Measurements from ENCODE around the gene CTNNBIP1.
"Not testable (repeated sequence)": the region's sequence is repeated elsewhere in the genome, so short reads cannot be mapped to it uniquely, and the experiment has no call there.

Gene CTNNBIP1

GRCh38 chr1:9910076-9910422 is at the start of gene CTNNBIP1:
Gene CTNNBIP1, minus strand, starts transcription at chr1:9910269. Its CDS starts 38,205 bp downstream, at chr1:9872064.
- DNase-seq (ENCODE audit: low read depth in 4 of 4, low spot score in 1 of 4): no peak

- DNase-seq (ENCODE audit: low read depth in 4 of 4, low spot score in 1 of 4): no peak
These were observed 47.7 kb upstream of the CTNNBIP1 start for GRCh38 chr1:9957726-9958125.

GRCh38 chr1:9946315-9946714 is 36.2 kb upstream of the CTNNBIP1 start:
- DNase-seq (ENCODE audit: low read depth in 4 of 4, low spot score in 1 of 4): no peak

GRCh38 chr1:9942939-9943788 is 33.1 kb upstream of the CTNNBIP1 start, which contains the start of the genes LZIC and NMNAT1:
Gene LZIC, minus strand, starts transcription at chr1:9943391. Its CDS starts 6,772 bp downstream, at chr1:9936619.
Gene NMNAT1, plus strand, starts transcription at chr1:9943475. Its CDS starts 28,599 bp downstream, at chr1:9972074.
- DNase-seq (ENCODE audit: low read depth in 4 of 4, low spot score in 1 of 4): peak; percentile 70 to 91 (median 80)

- DNase-seq (ENCODE audit: low read depth in 4 of 4, low spot score in 1 of 4): no peak
These were observed 32.4 kb upstream of the CTNNBIP1 start for GRCh38 chr1:9942399-9942938.

GRCh38 chr1:9929431-9930385 is 19.6 kb upstream of the CTNNBIP1 start:
- DNase-seq (ENCODE audit: low read depth in 4 of 4, low spot score in 1 of 4): no peak

- no peak for DNase-seq (ENCODE audit: low read depth in 4 of 4, low spot score in 1 of 4)
These were observed 17.2 kb upstream of the CTNNBIP1 start for GRCh38 chr1:9927259-9927658.

GRCh38 chr1:9922342-9922741 is 12.3 kb upstream of the CTNNBIP1 start:
- DNase-seq (ENCODE audit: low read depth in 4 of 4, low spot score in 1 of 4): no peak

GRCh38 chr1:9920606-9921005 is 10.5 kb upstream of the CTNNBIP1 start:
- no peak for DNase-seq (ENCODE audit: low read depth in 4 of 4, low spot score in 1 of 4)

GRCh38 chr1:9917901-9918300 is 7.8 kb upstream of the CTNNBIP1 start:
- DNase-seq (ENCODE audit: low read depth in 4 of 4, low spot score in 1 of 4): no peak

GRCh38 chr1:9917495-9917894 is 7.4 kb upstream of the CTNNBIP1 start:
- DNase-seq (ENCODE audit: low read depth in 4 of 4, low spot score in 1 of 4): not testable (repeated sequence)

- DNase-seq (ENCODE audit: low read depth in 4 of 4, low spot score in 1 of 4): no peak
These were observed 6.4 kb upstream of the CTNNBIP1 start for GRCh38 chr1:9916452-9916851.

GRCh38 chr1:9914610-9914937 is 4.5 kb upstream of the CTNNBIP1 start:
- DNase-seq (ENCODE audit: low read depth in 4 of 4, low spot score in 1 of 4): no peak

GRCh38 chr1:9912264-9912936 is 2.3 kb upstream of the CTNNBIP1 start:
- DNase-seq (ENCODE audit: low read depth in 4 of 4, low spot score in 1 of 4): no peak

- DNase-seq (ENCODE audit: low read depth in 4 of 4, low spot score in 1 of 4): peak; percentile 100
These were observed 532 bp upstream of the CTNNBIP1 start for GRCh38 chr1:9910423-9911178.

GRCh38 chr1:9909234-9910046 is 629 bp downstream of the CTNNBIP1 start:
- DNase-seq (ENCODE audit: low read depth in 4 of 4, low spot score in 1 of 4): peak in 1 of 4 experiments; percentile 30

GRCh38 chr1:9908871-9909233 is 1.2 kb downstream of the CTNNBIP1 start:
- DNase-seq (ENCODE audit: low read depth in 4 of 4, low spot score in 1 of 4): no peak

GRCh38 chr1:9907441-9907840 is 2.6 kb downstream of the CTNNBIP1 start:
- no peak for DNase-seq (ENCODE audit: low read depth in 4 of 4, low spot score in 1 of 4)

GRCh38 chr1:9906466-9906865 is 3.6 kb downstream of the CTNNBIP1 start:
- DNase-seq (ENCODE audit: low read depth in 4 of 4, low spot score in 1 of 4): no peak
